ENCODE data around the gene SKAP2.

The SKAP2 gene

GRCh38 chr7:26910221-26910620 is 45.8 kb upstream of the SKAP2 start:
- ChIA-PET CTCF (no interaction called here), POLR2A (no interaction called here)
- Histone ChIP-seq H3K36me3 (ENCODE audit: control insufficient read depth in 2 of 2, insufficient read depth in 1 of 2, low read length in 2 of 2) (no peaks in the 10 kb centered on the region; a peak in 1 of 3 replicates), H3K4me1 (ENCODE audit: control insufficient read depth, insufficient read depth, low read length) (no peaks in the 10 kb centered on the region), H3K27ac (ENCODE audit: extremely low read depth, low read depth, low read length) (no peak overlapping the region), H3K9me3 (ENCODE audit: control insufficient read depth, insufficient read depth, low read depth, low read length) (no peaks in the 10 kb centered on the region), H3K4me3 (ENCODE audit: low read depth, low read length) (no peak overlapping the region)
- no peak for TF ChIP-seq ZEB2 (tag by site-specific recombination; IDR thresholded peaks at IDR 0.05)
- no peak for TF ChIP-seq PRDM1 (tag by site-specific recombination; IDR thresholded peaks at IDR 0.05)
- peak; percentile 32; the same call in 1 of the 2 replicates for TF ChIP-seq ZBTB17 (tag by site-specific recombination; IDR thresholded peaks at IDR 0.05)
- TF ChIP-seq ZNF274 (IDR thresholded peaks at IDR 0.05; ENCODE audit: low read length) = no peak
- no peak for TF ChIP-seq ZNF274 (tag by site-specific recombination; IDR thresholded peaks at IDR 0.05; ENCODE audit: borderline replicate concordance)
- TF ChIP-seq, protein P1, sequence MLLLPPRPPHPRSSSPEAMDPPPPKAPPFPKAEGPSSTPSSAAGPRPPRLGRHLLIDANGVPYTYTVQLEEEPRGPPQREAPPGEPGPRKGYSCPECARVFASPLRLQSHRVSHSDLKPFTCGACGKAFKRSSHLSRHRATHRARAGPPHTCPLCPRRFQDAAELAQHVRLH (tag by site-specific recombination; IDR thresholded peaks at IDR 0.05) = no peak

- ChIA-PET CTCF (interaction anchor here (0.7 kb wide), 1 partner anchor 30 kb away, joined by 3 read pairs; no protein-coding TSS in a partner anchor), POLR2A (no interaction called here)
- no peaks in the 10 kb centered on the region for H3K4me1 ChIP-seq (ENCODE audit: control insufficient read depth, insufficient read depth, low read length)
- no peak overlapping the region for H3K4me3 ChIP-seq (ENCODE audit: low read depth, low read length)
- no peak overlapping the region for H3K27ac ChIP-seq (ENCODE audit: extremely low read depth, low read depth, low read length)
- no peaks in the 10 kb centered on the region for H3K9me3 ChIP-seq (ENCODE audit: control insufficient read depth, insufficient read depth, low read depth, low read length)
- TF ChIP-seq, protein P2, sequence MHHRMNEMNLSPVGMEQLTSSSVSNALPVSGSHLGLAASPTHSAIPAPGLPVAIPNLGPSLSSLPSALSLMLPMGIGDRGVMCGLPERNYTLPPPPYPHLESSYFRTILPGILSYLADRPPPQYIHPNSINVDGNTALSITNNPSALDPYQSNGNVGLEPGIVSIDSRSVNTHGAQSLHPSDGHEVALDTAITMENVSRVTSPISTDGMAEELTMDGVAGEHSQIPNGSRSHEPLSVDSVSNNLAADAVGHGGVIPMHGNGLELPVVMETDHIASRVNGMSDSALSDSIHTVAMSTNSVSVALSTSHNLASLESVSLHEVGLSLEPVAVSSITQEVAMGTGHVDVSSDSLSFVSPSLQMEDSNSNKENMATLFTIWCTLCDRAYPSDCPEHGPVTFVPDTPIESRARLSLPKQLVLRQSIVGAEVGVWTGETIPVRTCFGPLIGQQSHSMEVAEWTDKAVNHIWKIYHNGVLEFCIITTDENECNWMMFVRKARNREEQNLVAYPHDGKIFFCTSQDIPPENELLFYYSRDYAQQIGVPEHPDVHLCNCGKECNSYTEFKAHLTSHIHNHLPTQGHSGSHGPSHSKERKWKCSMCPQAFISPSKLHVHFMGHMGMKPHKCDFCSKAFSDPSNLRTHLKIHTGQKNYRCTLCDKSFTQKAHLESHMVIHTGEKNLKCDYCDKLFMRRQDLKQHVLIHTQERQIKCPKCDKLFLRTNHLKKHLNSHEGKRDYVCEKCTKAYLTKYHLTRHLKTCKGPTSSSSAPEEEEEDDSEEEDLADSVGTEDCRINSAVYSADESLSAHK (tag by site-specific recombination; IDR thresholded peaks at IDR 0.05) = no peak
- TF ChIP-seq, protein P3, sequence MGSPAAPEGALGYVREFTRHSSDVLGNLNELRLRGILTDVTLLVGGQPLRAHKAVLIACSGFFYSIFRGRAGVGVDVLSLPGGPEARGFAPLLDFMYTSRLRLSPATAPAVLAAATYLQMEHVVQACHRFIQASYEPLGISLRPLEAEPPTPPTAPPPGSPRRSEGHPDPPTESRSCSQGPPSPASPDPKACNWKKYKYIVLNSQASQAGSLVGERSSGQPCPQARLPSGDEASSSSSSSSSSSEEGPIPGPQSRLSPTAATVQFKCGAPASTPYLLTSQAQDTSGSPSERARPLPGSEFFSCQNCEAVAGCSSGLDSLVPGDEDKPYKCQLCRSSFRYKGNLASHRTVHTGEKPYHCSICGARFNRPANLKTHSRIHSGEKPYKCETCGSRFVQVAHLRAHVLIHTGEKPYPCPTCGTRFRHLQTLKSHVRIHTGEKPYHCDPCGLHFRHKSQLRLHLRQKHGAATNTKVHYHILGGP (tag by site-specific recombination; IDR thresholded peaks at IDR 0.05) = peak; percentile 49; the same call in 1 of the 2 replicates
- no peaks in the 10 kb centered on the region for H3K36me3 ChIP-seq (ENCODE audit: control insufficient read depth in 2 of 2, insufficient read depth in 1 of 2, low read length in 2 of 2)
Measured at GRCh38 chr7:26900251-26900650, 35.9 kb upstream of the SKAP2 start.

DNA sequence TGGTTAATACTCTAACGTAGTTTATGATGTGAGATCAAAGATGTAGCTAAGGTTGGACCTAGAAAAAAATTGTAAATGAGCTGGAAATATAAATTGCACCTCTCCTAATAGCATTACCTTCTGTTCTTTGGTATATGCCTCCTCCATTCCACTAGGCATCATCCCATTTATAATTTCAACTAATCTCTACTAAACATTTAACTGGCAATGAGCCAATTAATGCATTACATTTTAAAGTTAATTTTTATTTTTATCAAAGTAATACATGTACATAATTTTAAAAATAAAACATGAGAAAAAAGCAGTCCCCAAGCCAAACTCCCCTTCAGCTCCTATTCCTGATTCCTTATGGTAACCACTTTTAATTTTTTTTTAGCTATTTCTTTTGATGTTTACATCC is 35.1 kb upstream of the SKAP2 start:
- ChIA-PET POLR2A (no interaction called here), CTCF (no interaction called here)
- no peaks in the 10 kb centered on the region for H3K4me1 ChIP-seq (ENCODE audit: control insufficient read depth, insufficient read depth, low read length)
- H3K9me3 ChIP-seq (ENCODE audit: control insufficient read depth, insufficient read depth, low read depth, low read length) = no peaks in the 10 kb centered on the region
- no peak overlapping the region for H3K27ac ChIP-seq (ENCODE audit: extremely low read depth, low read depth, low read length)
- H3K36me3 ChIP-seq (ENCODE audit: control insufficient read depth in 2 of 2, insufficient read depth in 1 of 2, low read length in 2 of 2) = no peaks in the 10 kb centered on the region
- no peak overlapping the region for H3K4me3 ChIP-seq (ENCODE audit: low read depth, low read length)
- TF ChIP-seq, protein P4, sequence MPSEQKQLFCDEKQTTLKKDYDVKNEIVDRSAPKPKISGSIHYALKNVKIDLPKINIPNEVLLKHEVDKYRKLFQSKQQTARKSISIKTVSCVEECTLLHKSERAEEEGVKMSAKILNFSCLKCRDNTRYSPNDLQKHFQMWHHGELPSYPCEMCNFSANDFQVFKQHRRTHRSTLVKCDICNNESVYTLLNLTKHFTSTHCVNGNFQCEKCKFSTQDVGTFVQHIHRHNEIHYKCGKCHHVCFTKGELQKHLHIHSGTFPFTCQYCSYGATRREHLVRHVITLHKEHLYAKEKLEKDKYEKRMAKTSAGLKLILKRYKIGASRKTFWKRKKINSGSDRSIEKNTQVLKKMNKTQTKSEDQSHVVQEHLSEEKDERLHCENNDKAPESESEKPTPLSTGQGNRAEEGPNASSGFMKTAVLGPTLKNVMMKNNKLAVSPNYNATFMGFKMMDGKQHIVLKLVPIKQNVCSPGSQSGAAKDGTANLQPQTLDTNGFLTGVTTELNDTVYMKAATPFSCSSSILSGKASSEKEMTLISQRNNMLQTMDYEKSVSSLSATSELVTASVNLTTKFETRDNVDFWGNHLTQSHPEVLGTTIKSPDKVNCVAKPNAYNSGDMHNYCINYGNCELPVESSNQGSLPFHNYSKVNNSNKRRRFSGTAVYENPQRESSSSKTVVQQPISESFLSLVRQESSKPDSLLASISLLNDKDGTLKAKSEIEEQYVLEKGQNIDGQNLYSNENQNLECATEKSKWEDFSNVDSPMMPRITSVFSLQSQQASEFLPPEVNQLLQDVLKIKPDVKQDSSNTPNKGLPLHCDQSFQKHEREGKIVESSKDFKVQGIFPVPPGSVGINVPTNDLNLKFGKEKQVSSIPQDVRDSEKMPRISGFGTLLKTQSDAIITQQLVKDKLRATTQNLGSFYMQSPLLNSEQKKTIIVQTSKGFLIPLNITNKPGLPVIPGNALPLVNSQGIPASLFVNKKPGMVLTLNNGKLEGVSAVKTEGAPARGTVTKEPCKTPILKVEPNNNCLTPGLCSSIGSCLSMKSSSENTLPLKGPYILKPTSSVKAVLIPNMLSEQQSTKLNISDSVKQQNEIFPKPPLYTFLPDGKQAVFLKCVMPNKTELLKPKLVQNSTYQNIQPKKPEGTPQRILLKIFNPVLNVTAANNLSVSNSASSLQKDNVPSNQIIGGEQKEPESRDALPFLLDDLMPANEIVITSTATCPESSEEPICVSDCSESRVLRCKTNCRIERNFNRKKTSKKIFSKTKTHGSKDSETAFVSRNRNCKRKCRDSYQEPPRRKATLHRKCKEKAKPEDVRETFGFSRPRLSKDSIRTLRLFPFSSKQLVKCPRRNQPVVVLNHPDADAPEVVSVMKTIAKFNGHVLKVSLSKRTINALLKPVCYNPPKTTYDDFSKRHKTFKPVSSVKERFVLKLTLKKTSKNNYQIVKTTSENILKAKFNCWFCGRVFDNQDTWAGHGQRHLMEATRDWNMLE (tag by site-specific recombination; conservative IDR thresholded peaks at IDR 0.05; ENCODE audit: low read depth) = no peak
- TF ChIP-seq, protein P5, sequence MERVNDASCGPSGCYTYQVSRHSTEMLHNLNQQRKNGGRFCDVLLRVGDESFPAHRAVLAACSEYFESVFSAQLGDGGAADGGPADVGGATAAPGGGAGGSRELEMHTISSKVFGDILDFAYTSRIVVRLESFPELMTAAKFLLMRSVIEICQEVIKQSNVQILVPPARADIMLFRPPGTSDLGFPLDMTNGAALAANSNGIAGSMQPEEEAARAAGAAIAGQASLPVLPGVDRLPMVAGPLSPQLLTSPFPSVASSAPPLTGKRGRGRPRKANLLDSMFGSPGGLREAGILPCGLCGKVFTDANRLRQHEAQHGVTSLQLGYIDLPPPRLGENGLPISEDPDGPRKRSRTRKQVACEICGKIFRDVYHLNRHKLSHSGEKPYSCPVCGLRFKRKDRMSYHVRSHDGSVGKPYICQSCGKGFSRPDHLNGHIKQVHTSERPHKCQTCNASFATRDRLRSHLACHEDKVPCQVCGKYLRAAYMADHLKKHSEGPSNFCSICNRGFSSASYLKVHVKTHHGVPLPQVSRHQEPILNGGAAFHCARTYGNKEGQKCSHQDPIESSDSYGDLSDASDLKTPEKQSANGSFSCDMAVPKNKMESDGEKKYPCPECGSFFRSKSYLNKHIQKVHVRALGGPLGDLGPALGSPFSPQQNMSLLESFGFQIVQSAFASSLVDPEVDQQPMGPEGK (tag by site-specific recombination; IDR thresholded peaks at IDR 0.05) = no peak
- TF ChIP-seq MEIS1 (CRISPR knock-in tag; IDR thresholded peaks at IDR 0.05; ENCODE audit: borderline replicate concordance) = no peak
- no peak for TF ChIP-seq SALL2 (tag by site-specific recombination; IDR thresholded peaks at IDR 0.05; ENCODE audit: borderline replicate concordance)
- no peak for TF ChIP-seq KLF7 (tag by site-specific recombination; IDR thresholded peaks at IDR 0.05; ENCODE audit: borderline replicate concordance)
- TF ChIP-seq YY1 (tag by site-specific recombination; IDR thresholded peaks at IDR 0.05) = no peak
- no peak for TF ChIP-seq ZNF362 (tag by site-specific recombination; IDR thresholded peaks at IDR 0.05)
- TF ChIP-seq OSR2 (tag by site-specific recombination; IDR thresholded peaks at IDR 0.05) = no peak
- no peak for TF ChIP-seq ZNF560 (tag by site-specific recombination; IDR thresholded peaks at IDR 0.05; ENCODE audit: borderline replicate concordance)
- no peak for TF ChIP-seq ZNF585B (tag by site-specific recombination; IDR thresholded peaks at IDR 0.05)
- TF ChIP-seq GLIS2 (tag by site-specific recombination; IDR thresholded peaks at IDR 0.05) = no peak
